ENCODE results near the gene PARP6.

GRCh38 chr15:72201391-72201921 is 70.9 kb downstream of the PARP6 start:
- TF ChIP-seq GATA3 (IDR thresholded peaks at IDR 0.05; ENCODE audit: low read depth, low read length), result no peak
- no peak for TF ChIP-seq GATA2 (IDR thresholded peaks at IDR 0.05; ENCODE audit: low read depth, low read length)
